ENCODE measurements around the gene DPYSL4.

The DPYSL4 gene

GRCh38 chr10:132243141-132243540, 56.4 kb downstream of the DPYSL4 start:
- DNase-seq (ENCODE audit: low spot score): no peak

- no peak for DNase-seq (ENCODE audit: low spot score)
These were observed 56.9 kb downstream of the DPYSL4 start for GRCh38 chr10:132243626-132244025.

GRCh38 chr10:132245056-132245455, 58.3 kb downstream of the DPYSL4 start:
- peak; percentile 37 for DNase-seq (ENCODE audit: low spot score)

GRCh38 chr10:132246296-132246695, 59.5 kb downstream of the DPYSL4 start:
- DNase-seq (ENCODE audit: low spot score): no peak

- no peak for DNase-seq (ENCODE audit: low spot score)
These were observed 61.2 kb downstream of the DPYSL4 start for GRCh38 chr10:132247943-132248342.

- DNase-seq (ENCODE audit: low spot score): no peak
These were observed 61.9 kb downstream of the DPYSL4 start for GRCh38 chr10:132248455-132249225.

- no peak for DNase-seq (ENCODE audit: low spot score)
These were observed 62.5 kb downstream of the DPYSL4 start for GRCh38 chr10:132249226-132249724.

- DNase-seq (ENCODE audit: low spot score): no peak
These were observed 63.2 kb downstream of the DPYSL4 start for GRCh38 chr10:132249824-132250375.

GRCh38 chr10:132250481-132251475, 64.0 kb downstream of the DPYSL4 start:
- DNase-seq (ENCODE audit: low spot score): no peak

- DNase-seq (ENCODE audit: low spot score): no peak
These were observed 65.2 kb downstream of the DPYSL4 start for GRCh38 chr10:132251928-132252327.

- DNase-seq (ENCODE audit: low spot score): no peak
These were observed 65.7 kb downstream of the DPYSL4 start for GRCh38 chr10:132252412-132252811.

GRCh38 chr10:132253092-132253687, 66.4 kb downstream of the DPYSL4 start:
- DNase-seq (ENCODE audit: low spot score): no peak

GRCh38 chr10:132254841-132255240, 68.1 kb downstream of the DPYSL4 start:
- DNase-seq (ENCODE audit: low spot score): no peak
